Endothelial cell (in vitro differentiated cells): ENCODE data around the gene FAAP20. TPM values are rescaled to one million over a fixed set of nuclear protein-coding genes. Genes with fewer than 3 reads are reported as not detected.

Source experiments
- DNase-seq: peaks from one replicate; pipeline ENCODE4 v3.0.0; 2021; ENCODE audit warnings: low spot score
- H3K27ac Mint-ChIP-seq: one replicate; pipeline ENCODE4 v1.8.0; 2021; ENCODE audit warnings: mixed read lengths, inconsistent platforms; ENCODE audit not compliant: unreplicated experiment
- H3K27me3 Mint-ChIP-seq: one replicate; pipeline ENCODE4 v1.8.0; 2021; ENCODE audit warnings: mild to moderate bottlenecking, moderate library complexity, mixed read lengths, inconsistent platforms; ENCODE audit not compliant: unreplicated experiment
- H3K36me3 Mint-ChIP-seq: one replicate; pipeline ENCODE4 v1.8.0; 2021; ENCODE audit warnings: mild to moderate bottlenecking, low read depth, mixed read lengths, inconsistent platforms; ENCODE audit not compliant: unreplicated experiment
- H3K4me1 Mint-ChIP-seq: one replicate; pipeline ENCODE4 v1.8.0; 2021; ENCODE audit warnings: mild to moderate bottlenecking, mixed read lengths, inconsistent platforms; ENCODE audit not compliant: unreplicated experiment
- H3K4me3 Mint-ChIP-seq: one replicate; pipeline ENCODE4 v1.8.0; 2021; ENCODE audit warnings: mild to moderate bottlenecking, mixed read lengths, inconsistent platforms; ENCODE audit not compliant: unreplicated experiment
- H3K9me3 Mint-ChIP-seq: one replicate; pipeline ENCODE4 v1.8.0; 2021; ENCODE audit warnings: mixed read lengths, inconsistent platforms; ENCODE audit not compliant: unreplicated experiment
- CTCF ChIP-seq: fragments of 200-600 bp; sonication (generic); IDR thresholded peaks from one replicate; pipeline ENCODE4 v1.5.0; 2021; ENCODE audit warnings: antibody characterized with exemption; ENCODE audit not compliant: unreplicated experiment
- total RNA-seq: library from RNA; stranded (reverse); fragmentation: NEBNext Ultra II Directional; extraction: Animal tissue kit (Norgen Biotek cat#: 25700); gene quantifications from one replicate; pipeline ENCODE4 v1.2.1, GENCODE V29; 2021; ENCODE audit not compliant: unreplicated experiment

Gene FAAP20
- total RNA-seq, 1 donor from 2014 or later = 118 TPM

GRCh38 chr1:2230781-2231531 lies 36.4 kb upstream of the FAAP20 start:
- Mint-ChIP-seq H3K4me3 (peak overlapping the region; percentile 97), H3K4me1 (peaks cover 54% of the 10 kb centered on the region)
- no peak for TF ChIP-seq CTCF

GRCh38 chr1:2229911-2230731 lies 35.5 kb upstream of the FAAP20 start:
- H3K4me1 Mint-ChIP-seq = peaks cover 47% of the 10 kb centered on the region
- no peaks in the 10 kb centered on the region for H3K9me3 Mint-ChIP-seq
- H3K27ac Mint-ChIP-seq = no peak overlapping the region
- no peak for DNase-seq
- no peak for TF ChIP-seq CTCF
- peak overlapping the region; percentile 97 for H3K4me3 Mint-ChIP-seq
- peaks cover 11% of the 10 kb centered on the region for H3K36me3 Mint-ChIP-seq
- H3K27me3 Mint-ChIP-seq = peaks cover 21% of the 10 kb centered on the region

More at GRCh38 chr1:2230781-2231531, 36.4 kb upstream of the FAAP20 start:
- H3K9me3 Mint-ChIP-seq = no peaks in the 10 kb centered on the region
- peaks cover 21% of the 10 kb centered on the region for H3K27me3 Mint-ChIP-seq
- peak overlapping the region; percentile 11 for H3K27ac Mint-ChIP-seq
- DNase-seq = no peak
- peaks cover 11% of the 10 kb centered on the region for H3K36me3 Mint-ChIP-seq

- TF ChIP-seq CTCF = no peak
- H3K36me3 Mint-ChIP-seq = peaks cover 11% of the 10 kb centered on the region
- peak overlapping the region; percentile 92 for H3K27ac Mint-ChIP-seq
- H3K27me3 Mint-ChIP-seq = peaks cover 21% of the 10 kb centered on the region
- DNase-seq = peak; percentile 57
- H3K9me3 Mint-ChIP-seq = no peaks in the 10 kb centered on the region
- peaks cover 43% of the 10 kb centered on the region for H3K4me1 Mint-ChIP-seq
- H3K4me3 Mint-ChIP-seq = peak overlapping the region; percentile 97
Measured at GRCh38 chr1:2229037-2229864, 34.7 kb upstream of the FAAP20 start.

DNA sequence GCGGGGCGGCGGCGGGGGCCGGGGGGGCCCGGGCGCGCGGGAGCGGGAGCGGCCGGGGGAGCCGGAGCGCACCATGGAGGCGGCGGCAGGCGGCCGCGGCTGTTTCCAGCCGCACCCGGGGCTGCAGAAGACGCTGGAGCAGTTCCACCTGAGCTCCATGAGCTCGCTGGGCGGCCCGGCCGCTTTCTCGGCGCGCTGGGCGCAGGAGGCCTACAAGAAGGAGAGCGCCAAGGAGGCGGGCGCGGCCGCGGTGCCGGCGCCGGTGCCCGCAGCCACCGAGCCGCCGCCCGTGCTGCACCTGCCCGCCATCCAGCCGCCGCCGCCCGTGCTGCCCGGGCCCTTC lies 34.1 kb upstream of the FAAP20 start:
- no peaks in the 10 kb centered on the region for H3K9me3 Mint-ChIP-seq
- no peak for TF ChIP-seq CTCF
- no peak for DNase-seq
- peaks cover 38% of the 10 kb centered on the region for H3K4me1 Mint-ChIP-seq
- peaks cover 11% of the 10 kb centered on the region for H3K36me3 Mint-ChIP-seq
- no peak overlapping the region for H3K27ac Mint-ChIP-seq
- H3K27me3 Mint-ChIP-seq = peaks cover 21% of the 10 kb centered on the region
- peak overlapping the region; percentile 97 for H3K4me3 Mint-ChIP-seq
